SIG-M5 (cell line): ENCODE results near the gene TAGLN.

Experiments
- DNase-seq: peaks from one replicate; lab custom pipeline; 2025; lab: John Stamatoyannopoulos, UW

TAGLN gene

GRCh38 chr11:117230999-117231841 lies 32.0 kb downstream of the TAGLN start:
- DNase-seq: no peak

DNA sequence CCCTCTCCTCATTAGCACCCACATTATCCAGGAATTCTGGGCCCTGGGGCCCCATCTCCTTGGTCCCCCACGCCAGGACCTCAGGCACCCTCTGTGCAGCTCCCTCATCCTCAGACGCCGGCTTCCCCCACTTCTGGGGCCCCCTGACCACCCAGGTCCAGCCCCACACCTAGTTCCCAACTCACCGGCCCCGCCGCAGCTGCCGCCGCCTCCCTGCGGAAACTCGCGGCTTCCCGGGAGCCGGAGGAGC lies 32.6 kb downstream of the TAGLN start, which contains the start of gene PCSK7:
PCSK7 (minus strand) TSS at position 232 of the 250 bp plus-strand sequence. CDS start 2,229 bp downstream, outside the sequence.
- no peak for DNase-seq

DNA sequence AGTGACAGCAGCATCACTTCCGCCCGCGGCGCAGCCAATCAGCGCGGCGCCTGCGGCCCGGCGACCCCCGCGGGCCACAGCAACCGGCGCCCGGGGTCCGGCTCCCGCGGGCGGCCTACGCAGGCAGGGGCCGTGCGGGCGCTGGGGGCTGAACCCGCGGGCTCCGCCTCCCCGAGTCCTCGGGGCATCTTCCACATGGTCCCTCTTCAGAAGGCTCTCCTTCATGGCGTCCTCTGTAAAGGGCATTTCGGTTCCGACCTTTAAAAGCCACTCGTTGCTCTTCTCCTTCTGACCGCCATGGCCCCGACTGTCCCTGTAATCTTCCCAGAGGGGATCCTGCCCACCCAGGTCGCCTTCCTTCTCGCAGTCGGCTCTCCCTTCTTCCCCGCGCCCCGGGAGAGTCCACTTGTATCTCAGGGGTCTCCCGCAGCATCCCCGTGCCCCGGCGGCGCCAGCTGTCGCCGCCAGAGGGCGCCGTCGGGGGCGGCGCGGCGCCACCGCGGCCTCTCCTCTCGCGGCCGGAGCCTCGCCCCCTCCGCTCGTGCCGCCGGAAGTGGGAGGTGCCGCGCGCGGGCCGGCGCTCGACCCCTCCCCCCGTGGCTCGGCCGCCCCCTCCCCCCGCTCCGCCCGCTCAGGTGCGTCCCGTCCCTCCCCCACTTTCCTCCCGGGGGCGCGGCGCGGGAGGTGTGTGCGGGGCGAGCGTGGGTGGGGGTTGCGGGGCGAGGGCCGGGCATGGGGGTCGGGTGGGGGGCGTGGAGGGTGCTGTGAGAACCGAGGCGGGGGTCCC lies 33.1 kb downstream of the TAGLN start, which contains the start of gene RNF214:
RNF214 (plus strand) TSS at position 580 of the 787 bp plus-strand sequence. CDS start 1,602 bp downstream, outside the sequence.
- DNase-seq: no peak

DNA sequence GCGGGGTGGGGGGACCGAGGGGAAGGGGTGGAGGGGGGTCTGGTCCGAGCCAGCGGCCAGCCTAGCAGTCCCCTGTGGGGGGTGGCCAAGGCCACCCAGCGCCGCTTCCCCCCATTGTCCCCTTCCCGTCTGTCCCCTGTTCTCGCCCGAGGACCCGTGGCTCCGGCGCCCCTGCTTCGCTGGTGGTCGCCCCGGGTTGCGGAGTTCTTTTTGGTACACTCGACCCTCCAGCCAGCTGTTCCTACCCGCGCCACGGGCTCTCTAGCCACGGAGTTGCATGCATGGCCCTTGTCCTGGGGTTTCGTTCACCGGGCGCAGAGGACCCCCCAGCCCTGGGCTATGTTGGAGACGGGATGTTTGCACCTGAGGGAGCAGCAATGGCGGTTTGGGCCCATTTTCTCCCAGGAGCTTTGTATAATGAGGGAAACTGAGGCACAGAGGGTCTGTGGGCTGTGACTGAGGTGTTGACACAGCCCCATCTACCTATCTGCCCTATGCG lies 33.8 kb downstream of the TAGLN start:
- no peak for DNase-seq

GRCh38 chr11:117238221-117238620 lies 39.1 kb downstream of the TAGLN start:
- DNase-seq: no peak

DNA sequence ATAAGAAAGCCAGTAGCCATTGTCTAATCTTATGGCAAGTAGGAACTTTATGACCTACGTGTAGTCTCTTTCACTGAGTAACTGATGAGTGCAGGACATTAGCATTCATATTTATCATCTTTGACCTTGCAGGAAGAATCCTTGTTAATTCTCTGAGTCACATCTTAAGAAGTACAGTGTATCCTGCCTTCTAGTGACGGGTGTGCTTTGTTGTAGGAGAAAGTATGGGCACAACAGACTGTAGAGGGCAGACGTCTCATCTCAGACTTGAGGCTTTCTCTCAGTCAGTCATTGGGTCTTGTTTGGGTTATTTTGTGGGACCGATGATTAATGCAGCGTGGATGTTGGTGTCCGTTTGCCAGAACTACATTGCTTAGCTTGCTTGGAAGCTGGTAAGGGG lies 40.1 kb downstream of the TAGLN start:
- no peak for DNase-seq

- no peak for DNase-seq
Measured at GRCh38 chr11:117248341-117248740, 49.2 kb downstream of the TAGLN start.

DNA sequence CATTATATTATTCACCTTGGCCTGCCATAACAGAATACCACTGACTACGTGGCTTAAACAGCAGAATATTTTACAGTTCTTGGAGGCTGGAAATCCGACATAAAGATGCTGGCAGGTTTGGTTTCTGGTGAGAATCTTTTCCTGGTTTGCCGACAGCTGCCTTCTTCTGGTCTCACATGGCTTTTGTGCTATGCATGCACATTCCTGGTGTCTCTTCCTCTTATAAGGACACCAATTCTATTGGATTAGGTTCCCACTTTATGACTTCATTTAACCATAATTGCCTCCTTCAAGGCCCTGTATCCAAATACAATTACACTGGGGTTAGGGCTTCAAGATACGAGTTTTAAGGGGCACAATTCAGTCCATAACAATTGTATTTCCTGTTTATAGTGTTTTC lies 50.4 kb downstream of the TAGLN start:
- no peak for DNase-seq

DNA sequence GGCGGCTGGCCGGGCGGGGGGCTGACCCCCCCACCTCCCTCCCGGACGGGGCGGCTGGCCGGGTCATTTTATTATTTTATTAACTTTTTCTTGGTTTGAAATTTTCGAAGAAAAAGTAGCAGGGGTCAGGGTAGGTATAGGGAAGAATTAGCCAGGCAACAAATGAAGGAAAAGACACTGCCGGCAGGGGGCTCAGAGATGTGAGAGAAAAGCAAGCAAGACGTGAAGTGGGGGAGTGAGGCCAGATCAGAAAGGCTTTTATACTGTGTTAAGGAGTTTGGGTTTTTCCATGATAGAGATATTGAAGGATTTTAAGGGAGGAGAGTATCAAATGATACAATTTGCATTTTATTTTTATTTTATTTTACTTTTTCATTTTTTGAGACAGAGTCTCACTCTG lies 52.3 kb downstream of the TAGLN start:
- DNase-seq: no peak

DNA sequence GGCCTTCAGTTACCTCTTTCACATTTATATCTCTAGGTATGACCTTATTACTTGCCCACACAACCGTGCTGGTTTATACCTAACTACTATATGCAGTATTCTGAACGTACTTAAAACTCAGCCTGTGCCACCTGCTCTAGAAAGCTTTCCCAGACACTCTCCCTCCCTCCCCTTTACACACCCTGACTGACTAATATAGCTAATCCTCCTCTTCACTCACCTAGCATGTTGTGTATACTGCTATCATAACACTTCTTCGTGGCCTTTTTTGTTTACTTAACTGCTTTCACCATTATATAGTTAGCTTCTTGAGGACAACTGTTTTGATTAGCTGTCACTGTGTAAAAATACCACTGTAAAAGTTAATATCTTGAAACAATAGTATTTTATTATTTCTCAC lies 56.8 kb downstream of the TAGLN start:
- no peak for DNase-seq

DNA sequence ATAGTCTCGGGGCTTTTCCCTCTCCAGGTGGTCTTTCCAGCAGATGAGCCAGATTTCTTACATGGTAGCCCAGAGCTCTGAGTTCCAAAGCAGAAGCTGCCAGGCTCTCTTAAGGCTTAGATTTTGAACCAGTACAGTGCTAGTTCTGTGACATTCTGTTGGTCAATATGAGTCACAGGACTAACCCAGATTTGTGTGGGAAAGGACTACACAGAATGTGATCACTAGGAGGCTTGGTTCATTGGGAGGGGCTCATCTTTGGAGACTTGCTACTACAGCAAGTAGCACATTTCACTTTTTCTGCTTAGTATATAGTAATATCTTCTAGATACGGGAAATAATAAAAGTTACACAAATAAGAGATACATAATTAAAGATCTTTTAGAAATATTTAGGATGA lies 57.4 kb downstream of the TAGLN start:
- no peak for DNase-seq
